Peyer's patch (tissue), 4 donors: ENCODE measurements around the gene MLST8. TPM values are rescaled to one million over a fixed set of nuclear protein-coding genes. Genes with fewer than 3 reads are reported as not detected.

Source experiments
- DNase-seq, 3 donors: peaks; one replicate each; pipeline ENCODE4 v3.0.0-alpha.2; 2017 to 2019
- H3K27ac ChIP-seq, 4 donors: fragments of 200-600 bp; sonication (generic); one replicate each; pipeline ENCODE4 v1.5.1; 2016 to 2019
- H3K27me3 ChIP-seq, 2 donors: fragments of 200-600 bp; sonication (generic); one replicate each; pipeline ENCODE4 v1.5.1; 2019
- H3K36me3 ChIP-seq, 3 donors: fragments of 200-600 bp; sonication (generic); one replicate each; pipeline ENCODE4 v1.5.1; 2016 to 2019
- H3K4me1 ChIP-seq, 4 donors: fragments of 200-600 bp; sonication (generic); one replicate each; pipeline ENCODE4 v1.5.1; 2016 to 2019
- H3K4me3 ChIP-seq, 4 donors: fragments of 200-600 bp; sonication (generic); 1 replicate in 3 of 4; 2 replicates in 1 of 4; pipeline ENCODE4 v1.5.1; 2016 to 2019; ENCODE audit warnings: mild to moderate bottlenecking in 1 of 4
- H3K9me3 ChIP-seq, 4 donors: fragments of 200-600 bp; sonication (generic); one replicate each; pipeline ENCODE4 v1.5.1; 2016 to 2019; ENCODE audit warnings: mild to moderate bottlenecking in 1 of 4
- POLR2A ChIP-seq, 2 donors: fragments of 450-650 bp; IDR thresholded peaks; one replicate each; pipeline ENCODE4 v1.5.1; 2017; ENCODE audit warnings: antibody characterized with exemption in 2 of 2, mild to moderate bottlenecking in 2 of 2, moderate library complexity in 2 of 2
- total RNA-seq, 4 donors: library from RNA; depleted of rRNA; stranded (reverse); fragments of >200 nt; gene quantifications; one replicate each; pipeline ENCODE4 v1.1.0, GENCODE V29; 2016
- TF ChIP-seq, protein P1 (sequence below), 6 experiments: fragments of 450-650 bp in 4 of 6; fragments of 200-600 bp in 2 of 6; sonication (generic) in 1 of 6; IDR thresholded peaks; one replicate each; pipeline ENCODE4 v1.5.1; 2017 to 2019; ENCODE audit warnings: antibody characterized with exemption in 6 of 6, mild to moderate bottlenecking in 3 of 6, moderate library complexity in 1 of 6

The MLST8 gene
- total RNA-seq, 4 donors from 2014 or later, result 45.7 to 95.7 (median 69.4) TPM

DNA sequence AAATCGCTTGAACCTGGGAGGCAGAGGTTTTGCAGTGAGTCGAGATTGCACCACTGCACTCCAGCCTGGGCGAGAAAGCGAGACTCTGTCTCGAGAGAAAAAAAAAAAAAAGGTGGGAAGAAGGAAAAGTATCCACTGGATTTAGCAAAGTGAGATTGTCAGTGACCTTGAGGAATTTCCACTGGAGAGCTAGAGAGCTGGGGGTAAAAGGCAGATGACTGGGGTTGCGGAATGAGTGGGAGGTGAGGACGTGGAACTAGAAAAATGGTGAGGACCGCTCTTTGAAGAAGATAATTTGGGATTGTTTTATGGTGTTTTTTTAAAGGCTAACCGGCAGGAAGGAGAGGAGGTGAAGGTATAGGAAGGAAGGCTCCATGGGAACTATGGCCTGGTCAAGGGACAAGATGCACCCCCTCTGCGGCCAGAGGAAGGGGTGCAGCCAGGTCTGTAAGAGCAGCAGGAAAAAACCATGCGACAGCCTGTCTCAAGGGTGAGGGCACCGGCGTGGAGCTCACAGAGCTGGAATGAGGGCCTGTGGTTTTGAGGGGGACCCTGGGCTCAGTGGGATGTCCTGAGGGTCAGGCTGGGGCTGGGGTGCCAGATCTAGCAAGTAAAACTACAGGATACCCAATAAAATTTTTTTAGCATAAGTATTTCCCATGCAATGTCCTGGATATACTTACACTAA is 694 bp upstream of the MLST8 start:
- TF ChIP-seq, protein P1, sequence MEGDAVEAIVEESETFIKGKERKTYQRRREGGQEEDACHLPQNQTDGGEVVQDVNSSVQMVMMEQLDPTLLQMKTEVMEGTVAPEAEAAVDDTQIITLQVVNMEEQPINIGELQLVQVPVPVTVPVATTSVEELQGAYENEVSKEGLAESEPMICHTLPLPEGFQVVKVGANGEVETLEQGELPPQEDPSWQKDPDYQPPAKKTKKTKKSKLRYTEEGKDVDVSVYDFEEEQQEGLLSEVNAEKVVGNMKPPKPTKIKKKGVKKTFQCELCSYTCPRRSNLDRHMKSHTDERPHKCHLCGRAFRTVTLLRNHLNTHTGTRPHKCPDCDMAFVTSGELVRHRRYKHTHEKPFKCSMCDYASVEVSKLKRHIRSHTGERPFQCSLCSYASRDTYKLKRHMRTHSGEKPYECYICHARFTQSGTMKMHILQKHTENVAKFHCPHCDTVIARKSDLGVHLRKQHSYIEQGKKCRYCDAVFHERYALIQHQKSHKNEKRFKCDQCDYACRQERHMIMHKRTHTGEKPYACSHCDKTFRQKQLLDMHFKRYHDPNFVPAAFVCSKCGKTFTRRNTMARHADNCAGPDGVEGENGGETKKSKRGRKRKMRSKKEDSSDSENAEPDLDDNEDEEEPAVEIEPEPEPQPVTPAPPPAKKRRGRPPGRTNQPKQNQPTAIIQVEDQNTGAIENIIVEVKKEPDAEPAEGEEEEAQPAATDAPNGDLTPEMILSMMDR (IDR thresholded peaks at IDR 0.05), result no peak
- no peak for TF ChIP-seq POLR2A (IDR thresholded peaks at IDR 0.05)
- peaks cover 0 to 32% (median 0%) of the 10 kb centered on the region in 3 donors for H3K36me3 ChIP-seq
- peak overlapping the region; percentile 84 to 99 (median 96) for H3K27ac ChIP-seq
- no peak for DNase-seq
- peak overlapping the region; percentile 59 to 98 (median 82) for H3K4me3 ChIP-seq
- H3K27me3 ChIP-seq, result no peaks in the 10 kb centered on the region
- no peaks in the 10 kb centered on the region for H3K9me3 ChIP-seq
- H3K4me1 ChIP-seq, result peaks cover 0 to 18% (median 6%) of the 10 kb centered on the region in 4 donors

DNA sequence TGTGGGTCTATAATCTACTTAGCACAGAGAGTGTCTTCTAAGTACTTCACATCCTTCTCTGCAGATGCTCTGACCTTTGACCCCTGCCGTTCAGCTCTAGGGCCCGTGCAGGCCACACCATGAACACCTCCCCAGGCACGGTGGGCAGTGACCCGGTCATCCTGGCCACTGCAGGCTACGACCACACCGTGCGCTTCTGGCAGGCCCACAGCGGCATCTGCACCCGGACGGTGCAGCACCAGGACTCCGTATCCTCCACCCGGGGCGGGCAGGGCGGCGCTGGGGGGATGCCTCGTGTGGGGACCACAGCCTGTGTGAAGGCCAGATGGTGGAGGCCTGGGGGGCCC is 686 bp downstream of the MLST8 start:
- H3K27ac ChIP-seq, result peak overlapping the region; percentile 84 to 99 (median 96)
- peaks cover 0 to 36% (median 0%) of the 10 kb centered on the region in 3 donors for H3K36me3 ChIP-seq
- no peaks in the 10 kb centered on the region for H3K27me3 ChIP-seq
- peaks cover 0 to 18% (median 6%) of the 10 kb centered on the region in 4 donors for H3K4me1 ChIP-seq
- TF ChIP-seq, protein P1 (IDR thresholded peaks at IDR 0.05), result no peak
- TF ChIP-seq POLR2A (IDR thresholded peaks at IDR 0.05), result no peak
- no peak for DNase-seq
- no peaks in the 10 kb centered on the region for H3K9me3 ChIP-seq
- peak overlapping the region; percentile 59 to 98 (median 82) for H3K4me3 ChIP-seq

GRCh38 chr16:2206420-2206779 is 1.1 kb downstream of the MLST8 start:
- DNase-seq, result no peak
- H3K9me3 ChIP-seq, result no peaks in the 10 kb centered on the region
- peaks cover 0 to 18% (median 6%) of the 10 kb centered on the region in 4 donors for H3K4me1 ChIP-seq
- no peaks in the 10 kb centered on the region for H3K27me3 ChIP-seq
- H3K36me3 ChIP-seq, result peaks cover 0 to 36% (median 0%) of the 10 kb centered on the region in 3 donors
- H3K4me3 ChIP-seq, result peak overlapping the region; percentile 59 to 98 (median 82)
- no peak for TF ChIP-seq POLR2A (IDR thresholded peaks at IDR 0.05)
- TF ChIP-seq, protein P1 (IDR thresholded peaks at IDR 0.05), result no peak
- peak overlapping the region in 2 of 4 donors; percentile 98 to 99 for H3K27ac ChIP-seq

DNA sequence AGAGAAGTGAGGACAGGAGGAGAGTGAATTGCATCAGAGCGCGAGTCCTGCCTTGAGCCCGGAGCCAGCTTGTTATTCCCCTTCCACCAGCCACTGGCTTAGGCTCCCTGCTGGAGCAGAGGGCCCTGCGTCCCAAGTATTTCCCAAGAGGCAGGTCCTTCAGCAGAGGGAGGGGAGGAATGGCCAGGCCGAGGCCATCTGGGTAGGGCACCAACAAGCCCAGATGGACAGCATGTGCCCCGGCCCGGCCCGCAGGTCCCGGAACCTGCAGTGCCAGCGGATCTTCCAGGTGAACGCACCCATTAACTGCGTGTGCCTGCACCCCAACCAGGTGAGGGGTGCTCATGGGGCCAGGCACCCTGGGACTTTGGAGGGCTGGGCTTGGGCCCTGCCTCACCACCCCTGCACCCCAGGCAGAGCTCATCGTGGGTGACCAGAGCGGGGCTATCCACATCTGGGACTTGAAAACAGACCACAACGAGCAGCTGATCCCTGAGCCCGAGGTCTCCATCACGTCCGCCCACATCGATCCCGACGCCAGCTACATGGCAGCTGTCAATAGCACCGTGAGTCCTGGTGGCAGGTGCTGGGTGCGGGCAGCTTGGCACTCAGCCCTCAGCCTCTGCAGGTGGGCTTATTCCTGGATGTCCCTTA is 1.7 kb downstream of the MLST8 start:
- H3K27ac ChIP-seq, result no peak overlapping the region
- TF ChIP-seq, protein P1 (IDR thresholded peaks at IDR 0.05), result no peak
- no peak for TF ChIP-seq POLR2A (IDR thresholded peaks at IDR 0.05)
- peaks cover 0 to 18% (median 6%) of the 10 kb centered on the region in 4 donors for H3K4me1 ChIP-seq
- H3K27me3 ChIP-seq, result no peaks in the 10 kb centered on the region
- no peak overlapping the region for H3K4me3 ChIP-seq
- no peaks in the 10 kb centered on the region for H3K9me3 ChIP-seq
- H3K36me3 ChIP-seq, result peaks cover 0 to 36% (median 0%) of the 10 kb centered on the region in 3 donors
- no peak for DNase-seq

DNA sequence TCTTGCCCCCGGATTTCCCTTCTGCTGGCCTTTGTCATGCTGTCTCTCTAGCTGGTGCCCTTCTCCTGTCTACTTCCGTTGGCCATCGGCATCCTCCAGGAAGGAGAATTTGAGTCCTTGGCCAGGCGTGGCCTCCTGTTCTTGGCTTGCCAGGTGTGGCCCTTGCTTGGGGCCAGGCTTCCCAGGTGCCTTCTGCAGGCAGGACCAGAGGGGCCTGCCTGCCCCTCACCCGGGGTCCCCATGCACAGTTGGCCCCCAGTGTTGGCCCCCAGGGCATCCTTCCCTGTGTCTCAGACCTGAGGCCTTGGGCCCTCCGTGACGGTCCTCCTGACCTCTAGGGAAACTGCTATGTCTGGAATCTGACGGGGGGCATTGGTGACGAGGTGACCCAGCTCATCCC is 2.6 kb downstream of the MLST8 start:
- Histone ChIP-seq H3K27ac (no peak overlapping the region), H3K4me1 (peaks cover 0 to 26% (median 6%) of the 10 kb centered on the region in 4 donors), H3K27me3 (no peaks in the 10 kb centered on the region), H3K4me3 (no peak overlapping the region), H3K9me3 (no peaks in the 10 kb centered on the region), H3K36me3 (peaks cover 0 to 36% (median 0%) of the 10 kb centered on the region in 3 donors)
- no peak for DNase-seq
- TF ChIP-seq POLR2A (IDR thresholded peaks at IDR 0.05), result no peak
- TF ChIP-seq, protein P1 (IDR thresholded peaks at IDR 0.05), result no peak
